ENCODE measurements around the gene IP6K1.
"Not testable (repeated sequence)": the region's sequence is repeated elsewhere in the genome, so short reads cannot be mapped to it uniquely, and the experiment has no call there.

IP6K1 gene

GRCh38 chr3:49689908-49690624 lies 96.3 kb downstream of the IP6K1 start:
- not testable (repeated sequence) for FAIRE-seq; DNase-seq (ENCODE audit: low spot score)

DNA sequence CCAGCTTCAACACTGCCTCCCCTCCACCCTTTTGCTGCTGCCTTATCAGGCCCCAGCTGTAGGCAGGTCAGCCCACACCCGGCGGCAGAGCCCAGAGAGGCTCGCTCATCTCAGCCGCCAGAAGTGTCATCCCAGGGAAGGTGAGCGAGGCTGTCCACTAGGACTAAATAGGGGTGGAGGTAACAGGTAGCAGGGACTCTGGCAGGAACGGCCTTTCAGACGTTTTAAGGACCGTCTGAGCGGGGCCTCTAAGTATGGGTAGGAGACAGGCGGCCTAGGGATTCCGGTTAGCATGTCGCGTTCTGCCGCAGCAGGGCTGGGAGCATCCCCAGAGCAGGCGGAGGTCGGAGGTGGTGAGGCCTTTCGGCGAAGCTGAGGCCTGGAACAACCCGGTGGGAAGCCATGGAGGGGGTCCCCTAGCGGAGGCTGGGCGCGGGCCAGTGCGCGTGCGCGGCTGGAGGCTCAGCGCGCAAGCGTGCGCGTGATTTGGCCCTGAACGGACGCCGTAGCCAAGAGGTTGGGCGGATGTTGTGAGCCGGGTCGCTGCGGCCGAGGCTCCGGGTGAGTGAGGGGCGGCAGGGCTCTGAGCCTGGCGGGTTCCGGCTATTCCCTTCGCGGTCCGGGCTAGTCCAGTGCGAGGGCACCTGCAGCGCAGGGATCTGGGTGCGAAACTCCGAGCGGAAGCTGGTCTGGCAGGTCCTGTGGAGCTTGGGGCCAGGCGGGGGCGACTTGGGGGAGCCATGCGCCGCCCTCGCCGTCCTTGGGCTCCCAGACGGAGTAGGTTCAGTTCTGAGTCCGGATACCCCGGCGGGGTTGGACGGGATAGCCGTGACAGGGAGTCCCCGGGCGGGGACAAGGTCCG lies 97.1 kb downstream of the IP6K1 start, which contains the start of the genes MST1 and RNF123:
MST1 (minus strand) TSS at position 429 of the 862 bp plus-strand sequence. CDS start 783 bp downstream, outside the sequence.
RNF123 (plus strand) TSS at position 512 of the 862 bp plus-strand sequence. CDS start 1,609 bp downstream, outside the sequence.
- peak; percentile 62 for DNase-seq (ENCODE audit: low spot score)
- no peak for FAIRE-seq

DNA sequence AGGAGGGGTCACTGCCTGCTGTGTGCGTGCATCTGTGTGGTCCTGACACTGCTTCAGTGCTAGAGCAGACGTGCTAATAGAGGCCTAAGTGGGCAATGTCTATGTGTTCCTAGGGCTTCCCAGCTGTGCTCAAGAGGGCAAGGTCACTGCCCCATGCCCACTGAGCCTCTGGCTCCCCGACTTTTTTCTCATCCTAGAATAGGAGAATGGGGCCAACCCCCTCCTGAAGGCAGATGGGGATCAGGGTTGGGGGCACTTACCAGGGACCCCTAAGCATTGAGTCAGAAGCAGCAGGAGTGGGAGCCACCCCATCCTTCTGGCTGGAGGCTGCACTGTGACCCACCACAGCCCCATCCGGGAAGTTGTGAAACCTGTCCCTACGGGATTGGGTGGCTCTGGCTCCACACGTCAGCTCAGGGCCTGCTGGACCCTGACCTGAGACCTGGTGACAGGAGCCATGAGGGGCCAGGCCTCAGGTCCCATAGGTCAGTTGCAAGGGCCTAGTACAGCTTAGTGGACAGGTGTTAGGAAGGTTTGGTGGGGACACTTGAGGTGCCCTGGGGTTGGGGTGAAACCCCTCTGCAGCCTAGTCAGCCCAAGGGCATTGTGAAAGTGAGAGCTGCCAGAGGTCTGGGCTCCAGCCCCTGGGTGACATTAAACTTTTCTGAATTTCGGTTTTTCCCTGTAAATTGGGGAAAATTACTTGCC lies 97.8 kb downstream of the IP6K1 start:
- FAIRE-seq; DNase-seq (ENCODE audit: low spot score): not testable (repeated sequence)

GRCh38 chr3:49687424-49687795 lies 98.9 kb downstream of the IP6K1 start:
- not testable (repeated sequence) for DNase-seq (ENCODE audit: low spot score); FAIRE-seq

DNA sequence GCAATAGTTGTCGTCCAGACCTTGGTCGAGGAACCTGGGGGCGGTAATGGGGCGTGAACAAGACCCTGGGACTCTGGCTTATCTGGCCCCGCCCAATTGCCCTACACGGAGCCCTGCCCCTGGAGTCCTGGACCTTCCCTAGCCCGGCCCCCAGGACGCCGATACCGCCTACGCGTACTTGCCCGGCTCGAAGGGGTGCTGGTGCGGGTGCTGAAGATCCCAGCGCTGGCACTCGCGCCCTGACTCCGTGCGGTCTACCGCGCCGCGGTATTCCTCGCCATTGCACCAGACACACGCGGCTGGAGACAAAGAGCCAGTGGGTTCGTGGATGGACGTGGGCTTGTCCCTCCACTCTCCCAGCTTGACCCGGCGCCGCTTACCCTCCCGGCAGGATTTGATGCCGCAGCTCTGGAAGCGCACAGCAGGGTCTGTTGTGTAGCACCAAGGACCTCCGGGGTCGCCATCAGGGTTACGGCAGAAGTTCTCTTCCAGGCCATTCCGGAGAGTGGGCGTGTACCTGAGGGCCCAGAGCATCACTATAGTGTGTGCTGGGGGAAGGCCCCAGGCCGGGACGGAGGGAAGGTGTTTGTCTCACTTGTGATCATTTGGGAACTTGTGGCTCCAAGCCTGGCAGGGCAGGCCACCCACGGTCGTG lies 99.4 kb downstream of the IP6K1 start:
- DNase-seq (ENCODE audit: low spot score); FAIRE-seq: not testable (repeated sequence)

DNA sequence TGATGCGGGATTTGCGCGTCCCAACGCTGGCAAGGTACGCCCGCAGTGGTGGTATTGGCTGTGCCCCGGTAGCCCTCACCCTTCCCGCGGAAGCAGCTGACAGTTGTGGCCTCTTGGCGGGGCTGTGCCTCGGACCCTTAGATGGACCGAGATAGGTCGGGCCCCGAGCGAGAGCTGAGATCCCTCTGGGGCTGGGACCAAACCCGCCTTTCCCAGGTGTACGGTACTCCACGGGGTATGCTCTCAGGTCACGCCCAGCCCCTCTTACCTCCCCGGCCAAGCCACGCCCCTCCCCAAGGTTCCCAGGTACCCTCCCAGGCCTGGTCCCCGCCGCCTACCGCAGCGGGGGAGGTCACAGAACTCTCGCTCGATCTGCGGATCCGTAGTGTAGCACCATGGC lies 100.0 kb downstream of the IP6K1 start:
- DNase-seq (ENCODE audit: low spot score); FAIRE-seq: not testable (repeated sequence)

DNA sequence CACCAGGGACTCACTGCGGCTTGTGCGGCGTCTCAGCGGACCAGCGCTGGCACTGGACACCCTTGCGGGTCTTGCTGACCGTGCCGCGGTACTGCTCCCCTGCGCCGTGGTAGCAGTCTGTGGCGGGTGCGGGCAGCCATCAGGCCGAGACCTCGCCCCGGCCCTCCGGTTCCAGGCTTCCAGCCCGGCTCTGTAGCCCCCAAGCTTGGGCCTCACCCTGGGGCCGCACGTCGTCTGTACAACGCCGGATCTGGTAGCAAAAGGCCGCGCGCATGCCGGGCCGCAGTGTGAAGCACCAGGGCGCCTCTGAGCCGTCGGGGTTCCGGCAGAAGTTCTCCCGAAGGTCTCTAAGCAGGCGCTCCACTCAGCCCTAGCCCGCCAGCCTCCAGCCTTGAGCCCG lies 100.5 kb downstream of the IP6K1 start:
- not testable (repeated sequence) for DNase-seq (ENCODE audit: low spot score); FAIRE-seq

DNA sequence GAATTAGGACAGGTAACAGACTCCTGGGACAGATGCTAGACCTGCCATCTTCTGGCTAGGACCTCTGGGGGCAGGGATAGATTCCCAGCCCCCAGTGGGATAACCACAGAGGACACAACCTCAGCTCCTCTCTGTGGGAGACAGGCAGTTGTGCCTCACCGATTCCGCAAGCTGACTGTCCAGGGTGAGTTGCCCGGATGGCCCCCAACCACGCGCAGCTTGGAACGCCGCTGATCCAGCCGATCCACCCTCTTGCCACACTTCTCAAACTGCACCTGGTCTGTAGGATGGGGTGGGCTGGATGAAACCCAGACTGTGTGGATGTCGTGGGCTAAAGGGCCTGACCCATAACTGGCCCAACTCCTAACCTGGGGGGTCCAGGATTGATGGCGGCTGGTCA lies 101.2 kb downstream of the IP6K1 start:
- DNase-seq (ENCODE audit: low spot score); FAIRE-seq: not testable (repeated sequence)

- FAIRE-seq; DNase-seq (ENCODE audit: low spot score): not testable (repeated sequence)
These were observed 101.9 kb downstream of the IP6K1 start for GRCh38 chr3:49684453-49684852.

GRCh38 chr3:49683162-49683561 lies 103.2 kb downstream of the IP6K1 start:
- FAIRE-seq (no peak), DNase-seq (ENCODE audit: low spot score) (no peak)

DNA sequence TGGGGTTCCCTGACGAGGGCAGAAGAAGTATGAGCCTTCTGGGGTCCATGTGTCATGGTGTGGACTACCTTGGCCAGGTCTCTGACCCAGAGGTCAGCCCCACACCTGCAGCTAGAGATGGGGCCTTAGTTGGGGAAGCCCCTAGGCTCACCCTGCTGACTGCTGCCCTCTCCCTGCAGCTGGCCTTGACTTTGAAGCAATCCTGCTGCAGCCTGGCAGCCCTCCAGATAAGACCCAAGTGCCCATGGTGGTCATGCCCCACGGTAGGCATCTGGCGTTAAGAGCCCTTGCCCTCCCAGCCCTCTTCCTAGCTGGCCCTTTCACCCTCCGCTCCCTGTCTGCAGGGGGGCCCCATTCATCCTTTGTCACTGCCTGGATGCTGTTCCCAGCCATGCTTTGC lies 104.8 kb downstream of the IP6K1 start:
- DNase-seq (ENCODE audit: low spot score) (no peak), FAIRE-seq (no peak)

- no peak for DNase-seq (ENCODE audit: low spot score)
- no peak for FAIRE-seq
These were observed 105.2 kb downstream of the IP6K1 start for GRCh38 chr3:49681232-49681522.

- no peak for DNase-seq (ENCODE audit: low spot score)
- FAIRE-seq: no peak
These were observed 105.7 kb downstream of the IP6K1 start for GRCh38 chr3:49680493-49681231.

DNA sequence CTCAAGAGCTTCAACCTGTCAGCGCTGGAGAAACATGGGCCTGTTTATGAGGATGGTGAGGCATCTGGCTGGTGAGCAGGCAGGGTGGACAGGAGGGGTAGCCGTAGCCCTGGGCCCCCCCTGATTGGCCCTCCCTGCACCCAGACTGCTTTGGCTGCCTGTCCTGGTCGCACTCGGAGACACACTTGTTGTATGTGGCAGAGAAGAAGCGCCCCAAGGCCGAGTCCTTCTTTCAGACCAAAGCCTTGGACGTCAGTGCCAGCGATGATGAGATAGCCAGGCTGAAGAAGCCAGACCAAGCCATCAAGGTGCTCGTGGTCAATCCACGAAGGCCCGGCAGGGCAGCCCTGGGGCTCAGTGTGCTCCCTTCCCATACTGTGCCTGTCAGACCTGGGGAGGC lies 110.4 kb downstream of the IP6K1 start:
- FAIRE-seq (no peak), DNase-seq (ENCODE audit: low spot score) (no peak)

- DNase-seq (ENCODE audit: low spot score): no peak
- no peak for FAIRE-seq
These were observed 111.8 kb downstream of the IP6K1 start for GRCh38 chr3:49674497-49674983.
